Muscle layer of duodenum (tissue), 2 donors: ENCODE results near the gene SGO2.
"Not testable (repeated sequence)": the region's sequence is repeated elsewhere in the genome, so short reads cannot be mapped to it uniquely, and the experiment has no call there.

ENCODE experiments used
- H3K27ac ChIP-seq: one replicate; pipeline ENCODE4 v1.7.0; 2013; ENCODE audit warnings: mild to moderate bottlenecking, low read length
- H3K27me3 ChIP-seq: one replicate; pipeline ENCODE4 v1.7.0; 2013; ENCODE audit warnings: low read depth, mild to moderate bottlenecking, control low read depth, low read length
- H3K36me3 ChIP-seq, 2 donors: one replicate each; pipeline ENCODE4 v1.7.0; 2013; ENCODE audit warnings: low read length in 2 of 2, control low read depth in 1 of 2, mild to moderate bottlenecking in 1 of 2; ENCODE audit not compliant: insufficient read depth in 2 of 2, control insufficient read depth in 1 of 2
- H3K4me1 ChIP-seq, 2 donors: one replicate each; pipeline ENCODE4 v1.7.0; 2013; ENCODE audit warnings: low read length in 2 of 2, mild to moderate bottlenecking in 2 of 2, control low read depth in 1 of 2, moderate library complexity in 1 of 2; ENCODE audit not compliant: insufficient read depth in 2 of 2, control insufficient read depth in 1 of 2
- H3K4me3 ChIP-seq, 2 donors: one replicate each; pipeline ENCODE4 v1.7.0; 2013; ENCODE audit warnings: low read length in 2 of 2, low read depth in 1 of 2, mild to moderate bottlenecking in 1 of 2
- H3K9me3 ChIP-seq, 2 donors: one replicate each; pipeline ENCODE4 v1.7.0; 2013; ENCODE audit warnings: low read length in 2 of 2, control low read depth in 1 of 2, mild to moderate bottlenecking in 1 of 2; ENCODE audit not compliant: control insufficient read depth in 1 of 2
- donor health status: healthy.

SGO2 gene

DNA sequence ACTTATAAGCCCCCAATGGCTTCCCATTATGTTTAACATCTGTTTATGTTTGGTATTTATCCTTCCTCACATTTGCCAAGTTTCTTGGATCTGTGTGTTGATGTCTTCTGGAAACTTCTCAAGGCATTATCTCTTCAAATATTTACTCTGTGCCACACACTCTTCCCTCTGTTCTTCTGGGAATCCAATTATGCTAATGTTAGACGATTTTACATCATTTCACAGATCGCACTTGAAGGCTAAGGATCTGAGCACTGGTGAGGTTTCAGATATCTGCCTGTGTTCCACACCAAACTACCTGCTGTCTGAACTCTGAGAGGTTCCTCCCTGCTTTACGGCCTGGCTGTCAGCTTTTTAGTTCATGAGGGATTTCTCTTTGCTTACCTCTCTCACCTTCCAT, 69.9 kb downstream of the SGO2 start:
- Histone ChIP-seq H3K27ac (no peak overlapping the region), H3K36me3 (peaks cover 0 to 13% of the 10 kb centered on the region in 2 donors), H3K4me1 (no peaks in the 10 kb centered on the region), H3K9me3 (no peaks in the 10 kb centered on the region), H3K4me3 (no peak overlapping the region), H3K27me3 (no peaks in the 10 kb centered on the region)

DNA sequence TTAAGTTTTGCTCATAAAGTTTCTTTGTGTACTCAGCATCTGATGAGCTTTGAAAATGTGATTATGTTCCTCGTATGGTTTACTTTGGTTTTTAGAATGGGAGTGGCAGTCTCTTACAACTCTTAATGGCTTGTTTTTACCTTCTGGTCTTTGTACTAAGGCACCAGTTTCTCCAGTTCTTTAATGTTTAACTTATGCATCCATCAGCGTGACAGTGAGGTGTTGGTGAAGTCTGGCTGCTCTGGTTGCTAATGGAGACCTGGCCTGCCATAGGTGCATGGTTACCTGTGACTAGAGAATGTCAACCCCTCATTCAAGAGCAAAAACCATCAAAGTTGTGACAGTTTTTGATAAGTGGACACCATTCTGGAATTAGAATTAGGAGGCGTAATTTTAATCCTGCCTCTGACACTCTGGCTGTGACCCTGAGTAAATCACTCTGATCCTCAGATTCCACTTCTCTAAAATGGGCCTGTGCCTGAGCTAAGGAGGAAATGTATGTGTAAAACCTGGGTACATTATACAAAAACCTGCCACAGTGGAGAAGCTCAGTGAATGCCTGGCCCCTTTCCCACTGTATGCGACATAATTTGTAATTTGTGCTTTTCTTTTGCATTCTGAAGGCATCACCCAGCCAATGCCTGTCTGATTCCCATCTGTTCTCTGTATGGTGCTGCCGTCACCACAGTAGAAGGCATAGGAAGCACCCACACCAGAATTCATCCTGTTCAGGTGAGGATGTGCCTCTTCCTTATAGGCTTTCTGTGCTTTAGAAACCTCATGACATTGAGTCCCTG, 71.0 kb downstream of the SGO2 start:
- Histone ChIP-seq H3K4me1 (no peaks in the 10 kb centered on the region), H3K36me3 (peaks cover 0 to 13% of the 10 kb centered on the region in 2 donors), H3K9me3 (no peaks in the 10 kb centered on the region), H3K27me3 (no peaks in the 10 kb centered on the region), H3K27ac (no peak overlapping the region), H3K4me3 (no peak overlapping the region)

DNA sequence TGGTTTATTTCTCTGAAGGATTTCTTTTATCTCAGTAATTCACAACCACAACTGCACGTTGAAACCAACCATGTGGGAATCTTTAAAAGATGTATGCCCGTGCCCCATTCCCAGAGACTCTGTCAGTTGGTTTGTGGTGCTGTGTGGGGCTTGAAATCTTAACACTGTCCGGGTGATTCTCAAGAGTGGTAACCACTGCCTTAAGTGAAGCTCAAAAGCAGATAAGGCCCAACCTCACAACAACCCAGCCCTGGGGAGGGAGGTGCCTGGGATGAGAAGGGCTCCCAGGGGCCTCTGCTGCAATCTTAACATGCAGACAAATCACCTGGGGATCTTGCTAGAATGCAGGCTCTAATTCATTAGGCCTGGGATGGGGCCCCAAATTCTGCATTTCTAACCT, 73.2 kb downstream of the SGO2 start:
- Histone ChIP-seq H3K27ac (no peak overlapping the region), H3K4me3 (no peak overlapping the region), H3K36me3 (peaks cover 0 to 13% of the 10 kb centered on the region in 2 donors), H3K9me3 (no peaks in the 10 kb centered on the region), H3K27me3 (no peaks in the 10 kb centered on the region), H3K4me1 (no peaks in the 10 kb centered on the region)

DNA sequence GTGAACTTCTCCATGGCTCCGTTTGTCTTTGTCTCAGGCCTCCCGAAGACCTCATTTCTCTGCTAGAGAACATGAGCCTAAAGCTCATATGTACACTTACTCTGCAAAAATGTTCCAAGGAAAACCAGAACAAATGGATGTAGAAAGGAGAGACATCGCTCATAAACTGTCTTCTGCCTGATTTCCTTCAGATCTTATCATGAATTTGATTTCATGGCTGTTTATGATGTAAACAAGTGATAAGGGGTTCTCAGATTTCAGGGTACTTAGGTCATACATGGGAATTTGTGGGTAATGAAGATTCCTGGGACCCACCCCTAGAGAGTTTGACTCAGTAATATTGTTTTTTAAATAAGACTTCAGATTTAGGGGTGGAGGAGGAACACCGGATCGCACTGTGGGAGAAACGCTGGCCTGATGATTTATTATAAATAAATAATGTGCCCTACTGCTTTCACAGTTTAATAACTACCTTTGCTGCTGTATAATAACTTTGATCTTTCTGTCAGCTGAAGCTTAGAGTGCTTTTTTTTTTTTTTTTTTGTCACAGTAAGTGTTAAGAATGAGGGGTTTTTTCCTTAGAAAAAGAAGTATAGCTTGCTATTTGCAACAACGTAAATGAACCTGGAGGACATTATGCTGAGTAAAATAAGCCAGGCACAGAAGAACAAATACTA, 74.7 kb downstream of the SGO2 start:
- Histone ChIP-seq H3K36me3 (peaks cover 0 to 8% of the 10 kb centered on the region in 2 donors), H3K9me3 (no peaks in the 10 kb centered on the region)

DNA sequence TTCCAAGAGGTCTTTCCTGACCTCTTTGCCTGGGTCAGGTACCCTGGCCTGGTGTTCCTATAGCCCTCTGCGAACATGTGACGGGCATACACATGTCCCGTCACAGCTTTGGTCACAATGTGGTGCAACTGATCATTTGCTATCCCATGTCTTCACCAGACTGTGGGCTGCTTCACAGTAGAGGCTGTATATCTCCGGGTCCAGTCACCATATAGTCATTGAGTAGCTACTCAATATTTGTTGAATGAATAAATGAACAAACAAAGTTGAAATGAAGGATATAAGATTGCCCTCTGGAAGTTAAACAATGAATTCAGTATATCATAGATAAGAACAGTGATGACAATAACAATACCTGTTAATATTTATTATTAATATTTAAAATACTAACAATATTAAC, 76.6 kb downstream of the SGO2 start:
- Histone ChIP-seq H3K4me3 (no peak overlapping the region), H3K27me3 (no peaks in the 10 kb centered on the region), H3K4me1 (no peaks in the 10 kb centered on the region), H3K27ac (no peak overlapping the region), H3K9me3 (no peaks in the 10 kb centered on the region), H3K36me3 (no peaks in the 10 kb centered on the region)

More for the DNA sequence above, 74.7 kb downstream of the SGO2 start:
- H3K27me3 ChIP-seq, result no peaks in the 10 kb centered on the region
- H3K27ac ChIP-seq, result no peak overlapping the region
- H3K4me1 ChIP-seq, result no peaks in the 10 kb centered on the region
- H3K4me3 ChIP-seq, result no peak overlapping the region

DNA sequence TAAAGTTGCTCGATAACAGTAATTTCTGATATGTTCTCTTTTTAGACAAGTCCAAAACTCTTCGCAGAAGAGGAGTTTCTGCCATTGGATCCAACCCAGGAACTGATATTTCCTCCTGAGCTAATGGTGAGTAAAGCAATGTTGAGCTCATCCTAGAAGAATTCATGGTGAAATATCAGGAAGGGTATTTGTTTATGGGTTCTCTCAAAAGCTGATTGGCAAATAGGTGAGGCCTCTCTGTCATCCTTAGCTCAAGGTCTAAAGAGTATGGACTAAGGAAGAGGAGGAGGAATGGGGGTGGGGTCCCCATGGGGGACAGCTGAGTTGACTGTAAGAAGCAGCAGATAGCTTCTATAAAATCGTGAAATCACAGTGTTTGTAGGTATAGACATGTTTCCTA, 78.0 kb downstream of the SGO2 start:
- H3K4me3 ChIP-seq, result no peak overlapping the region
- H3K27ac ChIP-seq, result no peak overlapping the region
- no peaks in the 10 kb centered on the region for H3K27me3 ChIP-seq
- H3K4me1 ChIP-seq, result no peaks in the 10 kb centered on the region
- H3K9me3 ChIP-seq, result no peaks in the 10 kb centered on the region
- no peaks in the 10 kb centered on the region for H3K36me3 ChIP-seq

DNA sequence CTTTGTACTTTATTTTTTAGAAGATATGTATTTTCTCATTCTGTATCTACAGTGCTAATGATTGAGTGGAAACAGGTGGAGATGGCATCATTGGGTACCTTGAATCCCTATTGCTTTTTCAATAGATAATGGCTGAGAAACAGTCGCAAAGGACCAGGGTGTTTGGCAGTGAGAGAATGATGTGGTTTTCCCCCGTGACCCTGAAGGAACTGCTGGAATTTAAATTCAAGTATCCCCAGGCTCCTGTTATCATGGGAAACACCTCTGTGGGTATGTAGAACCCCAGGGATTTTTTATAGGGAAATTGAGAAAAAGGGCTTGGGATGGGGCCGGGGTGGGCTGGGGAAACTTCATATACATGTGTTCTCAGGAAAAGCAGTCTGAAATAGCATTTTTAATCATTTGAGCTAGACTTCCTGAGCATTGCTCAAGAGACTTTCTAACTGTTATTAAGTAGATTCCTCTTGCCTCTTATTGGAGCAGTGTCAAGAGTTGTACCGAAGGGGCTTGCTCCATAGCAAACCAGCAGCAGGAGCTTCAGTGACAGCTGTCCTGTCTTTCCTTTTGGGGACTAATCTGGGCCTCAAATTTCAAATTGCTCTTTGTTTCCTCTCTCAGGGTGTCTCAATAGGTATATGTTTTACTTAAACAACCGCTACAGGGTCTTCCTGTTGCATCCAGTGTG, 78.7 kb downstream of the SGO2 start:
- no peaks in the 10 kb centered on the region for H3K4me1 ChIP-seq
- no peaks in the 10 kb centered on the region for H3K9me3 ChIP-seq
- no peaks in the 10 kb centered on the region for H3K27me3 ChIP-seq
- no peaks in the 10 kb centered on the region for H3K36me3 ChIP-seq
- no peak overlapping the region for H3K4me3 ChIP-seq
- no peak overlapping the region for H3K27ac ChIP-seq

DNA sequence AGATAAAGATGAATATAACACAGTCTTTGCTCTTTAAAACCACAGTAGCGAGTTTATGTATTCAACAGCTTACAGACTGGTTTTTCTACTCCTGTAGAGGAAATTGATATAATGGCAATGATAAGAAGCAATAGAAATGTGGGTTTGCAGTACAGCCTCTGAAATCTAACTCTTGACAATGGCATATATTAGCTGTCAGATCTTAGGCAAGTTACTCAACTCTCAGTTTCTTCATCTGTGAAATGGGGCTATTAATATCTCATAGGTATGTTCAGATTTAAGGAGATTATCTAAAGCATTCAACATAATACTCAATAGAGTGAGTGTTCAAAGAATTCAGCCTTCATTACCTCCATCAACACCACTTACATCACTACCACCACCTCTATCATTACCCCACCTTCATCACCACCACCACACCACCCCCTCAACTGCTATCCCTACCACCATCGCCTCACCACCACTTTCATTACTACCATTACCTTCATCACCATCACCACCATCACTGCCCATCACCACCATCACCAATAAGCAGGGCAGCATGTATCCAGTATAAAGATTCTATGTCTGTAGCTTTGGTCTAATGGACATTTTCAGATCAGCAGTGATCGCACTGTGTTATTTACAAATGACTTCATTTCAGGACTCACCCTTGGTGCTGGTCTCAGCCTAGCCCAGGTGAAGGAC, 82.5 kb downstream of the SGO2 start:
- H3K27me3 ChIP-seq, result no peaks in the 10 kb centered on the region
- no peak overlapping the region for H3K4me3 ChIP-seq
- H3K9me3 ChIP-seq, result no peaks in the 10 kb centered on the region
- H3K36me3 ChIP-seq, result peaks cover 0 to 3% of the 10 kb centered on the region in 2 donors
- no peak overlapping the region for H3K27ac ChIP-seq
- no peaks in the 10 kb centered on the region for H3K4me1 ChIP-seq

DNA sequence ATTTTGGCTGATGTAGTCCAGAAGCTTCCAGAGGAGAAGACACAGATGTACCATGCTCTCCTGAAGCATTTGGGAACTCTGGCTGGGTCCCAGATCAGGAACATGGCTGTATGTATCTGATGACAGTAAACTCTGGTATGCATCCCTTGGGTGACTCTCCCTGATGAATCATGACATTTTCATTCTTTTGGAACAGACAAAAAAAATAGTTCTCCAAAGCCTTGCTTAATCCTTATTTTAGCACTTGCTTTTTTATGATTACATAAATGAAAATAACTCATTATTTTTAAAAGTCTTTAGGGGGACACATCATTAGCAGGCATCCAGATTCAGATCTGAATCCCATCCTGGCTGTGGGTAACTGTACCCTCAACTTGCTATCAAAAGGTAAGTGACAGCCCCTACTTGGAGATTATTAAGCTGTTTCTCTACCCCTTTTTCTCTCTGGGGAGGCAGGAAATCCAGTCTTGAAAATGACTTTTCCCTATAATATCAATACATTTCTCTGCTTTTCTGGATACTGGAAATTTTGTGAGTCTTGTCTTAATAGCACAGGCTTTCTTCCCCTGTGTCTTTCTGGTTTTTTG, 83.1 kb downstream of the SGO2 start:
- Histone ChIP-seq H3K27ac (no peak overlapping the region), H3K4me1 (no peaks in the 10 kb centered on the region), H3K4me3 (no peak overlapping the region), H3K9me3 (no peaks in the 10 kb centered on the region), H3K27me3 (no peaks in the 10 kb centered on the region), H3K36me3 (peaks cover 0 to 3% of the 10 kb centered on the region in 2 donors)

DNA sequence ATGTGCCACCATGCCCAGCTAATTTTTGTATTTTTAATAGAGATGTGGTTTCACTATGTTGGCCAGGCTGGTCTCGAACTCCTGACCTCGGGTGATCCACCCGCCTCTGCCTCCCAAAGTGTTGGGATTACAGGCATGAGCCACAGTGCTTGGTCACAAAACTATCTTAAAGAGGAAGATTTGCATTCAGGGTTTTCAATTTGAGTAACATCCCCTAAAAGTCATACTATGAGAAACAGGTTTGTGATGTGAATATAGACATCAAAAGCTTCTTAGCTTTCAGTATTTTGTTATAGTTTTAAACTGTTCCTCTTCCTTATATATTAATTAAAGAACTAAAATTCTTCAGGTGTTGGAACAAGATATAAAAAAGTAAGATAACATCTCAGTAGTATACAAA, 84.2 kb downstream of the SGO2 start:
- not testable (repeated sequence) for H3K4me3 ChIP-seq, H3K36me3 ChIP-seq

DNA sequence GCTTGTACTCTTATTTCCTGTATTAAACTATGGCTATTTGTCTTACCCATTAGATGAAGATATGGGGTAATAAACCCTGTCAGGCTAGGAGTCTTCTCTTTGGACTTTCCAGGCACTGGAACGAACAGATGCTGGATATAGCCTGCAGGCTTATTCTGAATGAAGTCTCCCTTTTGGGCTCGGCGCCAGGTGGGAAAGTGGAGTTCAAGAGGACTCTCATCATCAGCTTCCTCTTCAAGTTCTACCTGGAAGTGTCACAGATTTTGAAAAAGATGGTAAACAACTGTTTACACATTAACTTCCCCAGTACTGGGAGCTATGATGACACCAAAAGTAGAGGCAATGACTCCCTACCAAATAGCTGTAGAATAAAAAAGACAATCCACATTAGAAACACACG, 87.7 kb downstream of the SGO2 start:
- Histone ChIP-seq H3K36me3 (peaks cover 0 to 3% of the 10 kb centered on the region in 2 donors), H3K4me1 (no peaks in the 10 kb centered on the region), H3K27me3 (no peaks in the 10 kb centered on the region), H3K4me3 (no peak overlapping the region), H3K27ac (no peak overlapping the region), H3K9me3 (no peaks in the 10 kb centered on the region)

More for the DNA sequence above, 84.2 kb downstream of the SGO2 start:
- H3K4me1 ChIP-seq, H3K27me3 ChIP-seq, H3K27ac ChIP-seq, H3K9me3 ChIP-seq: not testable (repeated sequence)
